HG03521 (cell line): Measurements from ENCODE around the gene FAM174C.
A peak's percentile ranks its signal among the peaks of the same experiment; 100 is the strongest.
"Not testable (repeated sequence)": the region's sequence is repeated elsewhere in the genome, so short reads cannot be mapped to it uniquely, and the experiment has no call there.

ENCODE experiments used
- ATAC-seq: cut with Tn5 transposase; IDR thresholded peaks from one replicate; pipeline ENCODE4 v1.9.1; 2021; ENCODE audit warnings: mild to moderate bottlenecking, moderate library complexity; ENCODE audit not compliant: unreplicated experiment

Gene FAM174C

DNA sequence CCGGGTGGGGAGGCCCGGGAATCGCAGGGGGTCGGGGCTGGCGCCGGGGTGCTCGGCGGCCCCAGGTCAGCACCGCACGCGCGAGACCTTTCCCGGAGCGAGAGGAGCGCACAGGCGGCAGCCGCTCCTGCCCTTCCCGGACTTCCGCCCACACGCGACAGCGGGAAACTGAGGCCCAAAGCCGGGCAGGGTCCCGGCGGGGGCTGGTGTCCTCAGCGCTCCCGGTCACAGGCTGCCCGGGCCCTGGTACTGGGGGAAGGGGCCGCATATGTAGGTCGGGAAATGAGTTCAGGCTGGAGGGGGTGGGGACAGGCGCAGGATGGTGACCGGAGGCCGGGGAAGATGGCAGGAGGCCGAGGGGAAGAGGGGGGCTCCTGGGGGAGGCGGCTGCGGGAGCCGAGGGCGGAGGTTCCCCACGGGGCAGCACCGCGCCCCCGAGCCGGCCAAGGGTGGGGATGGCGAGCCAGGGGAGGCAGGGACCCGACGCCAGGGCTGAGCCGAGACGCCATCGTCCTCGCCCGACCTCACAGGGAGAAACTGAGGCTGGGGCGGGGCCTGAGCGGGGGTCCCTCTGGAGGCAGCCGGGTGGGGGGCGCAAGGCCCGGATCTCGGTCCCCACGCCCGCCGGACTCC, 38.2 kb upstream of the FAM174C start:
- ATAC-seq = no peak

DNA sequence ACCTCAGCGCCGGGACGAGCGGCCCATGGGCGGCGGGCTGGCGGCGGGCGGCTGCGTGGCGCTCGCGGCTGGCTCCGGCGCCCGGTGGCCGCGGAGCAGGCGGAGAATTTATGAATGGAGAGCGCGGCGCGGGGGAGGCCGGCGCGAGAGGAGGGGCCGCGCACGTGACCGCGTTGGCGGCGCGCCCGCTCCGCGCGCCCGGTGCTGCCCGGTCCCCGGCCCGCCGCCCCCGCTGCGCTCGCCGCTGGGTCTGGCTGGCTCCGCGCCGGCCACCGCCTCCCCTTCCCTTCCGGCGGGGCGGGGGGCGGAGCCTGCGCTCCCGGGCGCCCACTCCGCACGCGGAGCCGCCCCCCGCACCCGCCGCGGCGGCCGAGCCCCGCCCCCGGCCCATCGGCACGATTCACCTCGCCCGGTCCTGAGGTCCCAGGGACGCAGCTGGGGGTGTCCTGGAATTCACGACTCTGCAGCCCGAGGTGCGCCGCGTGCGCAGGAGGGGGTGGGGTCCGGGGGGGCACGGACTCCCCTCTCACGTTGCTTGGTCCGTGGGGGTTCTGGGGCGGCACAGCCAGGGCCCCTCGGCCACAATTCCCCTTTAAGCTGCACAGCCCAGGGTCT, 37.5 kb upstream of the FAM174C start, which contains the start of gene CBARP:
Gene CBARP (minus strand): TSS at position 252 of the 615 bp plus-strand sequence. CDS start 1,905 bp downstream, outside the sequence.
- ATAC-seq = no peak

DNA sequence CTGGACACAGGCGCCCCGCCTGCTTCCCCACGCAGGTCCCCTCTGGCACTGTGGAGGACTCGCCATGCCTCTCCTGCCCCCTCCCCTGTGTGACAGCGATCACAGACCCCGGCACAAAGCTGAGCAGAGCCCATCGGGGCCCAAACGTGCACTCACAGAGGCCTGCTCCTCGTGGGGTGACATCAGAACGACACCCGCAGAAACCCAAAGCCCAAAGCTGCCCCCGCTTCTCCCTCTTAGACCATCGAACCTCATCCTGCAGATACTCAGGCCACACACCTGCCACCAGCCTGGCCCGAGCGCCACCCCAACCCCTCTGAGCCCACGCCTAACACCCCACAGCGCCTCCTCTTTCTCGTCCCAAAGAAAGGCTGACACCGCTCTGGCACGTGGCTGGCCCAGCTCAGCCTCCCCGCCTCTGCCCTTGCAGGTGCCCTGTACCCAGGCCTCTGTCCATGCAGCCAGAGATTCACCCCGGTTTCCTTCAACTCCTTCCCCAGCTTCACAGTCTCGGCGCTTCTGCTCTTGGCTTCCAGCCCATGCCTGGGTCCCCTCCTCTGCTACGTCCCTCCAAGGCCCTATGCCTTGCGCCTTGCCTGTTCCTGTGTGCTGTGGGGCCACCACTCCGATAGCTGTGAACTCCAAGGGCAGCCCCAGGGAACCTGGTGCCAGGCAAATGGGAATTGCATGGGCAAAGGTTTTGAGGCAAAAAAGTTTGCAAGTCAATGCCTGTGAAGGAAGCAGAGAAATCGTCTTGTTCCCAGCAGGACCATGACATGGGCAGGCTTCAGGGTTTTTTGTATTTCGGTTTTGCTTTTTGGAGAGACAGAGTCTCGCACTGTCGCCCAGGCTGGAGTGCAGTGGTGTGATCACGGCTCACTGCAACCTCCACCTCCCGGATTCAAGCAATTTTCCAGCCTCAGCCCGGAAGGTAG, 36.7 kb upstream of the FAM174C start:
- ATAC-seq = no peak

DNA sequence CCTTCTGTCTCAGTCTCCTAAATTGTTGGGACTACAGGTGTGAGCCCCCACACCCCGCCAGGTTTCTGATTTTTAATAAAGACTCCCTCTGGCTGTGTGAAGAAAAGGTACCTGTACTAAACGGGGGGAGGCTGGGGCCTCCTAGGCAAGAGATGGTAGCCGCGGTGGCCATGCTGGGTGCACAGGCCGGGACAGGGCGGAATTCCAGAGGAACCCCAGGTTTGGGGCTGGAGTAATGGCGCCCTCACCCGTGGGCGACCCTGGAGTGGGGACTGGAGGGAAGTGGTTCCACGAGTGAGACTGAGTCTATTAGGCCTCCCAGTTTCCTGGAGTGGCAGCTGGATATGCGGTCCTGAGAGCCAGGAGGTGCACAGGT, 35.9 kb upstream of the FAM174C start:
- ATAC-seq = no peak

DNA sequence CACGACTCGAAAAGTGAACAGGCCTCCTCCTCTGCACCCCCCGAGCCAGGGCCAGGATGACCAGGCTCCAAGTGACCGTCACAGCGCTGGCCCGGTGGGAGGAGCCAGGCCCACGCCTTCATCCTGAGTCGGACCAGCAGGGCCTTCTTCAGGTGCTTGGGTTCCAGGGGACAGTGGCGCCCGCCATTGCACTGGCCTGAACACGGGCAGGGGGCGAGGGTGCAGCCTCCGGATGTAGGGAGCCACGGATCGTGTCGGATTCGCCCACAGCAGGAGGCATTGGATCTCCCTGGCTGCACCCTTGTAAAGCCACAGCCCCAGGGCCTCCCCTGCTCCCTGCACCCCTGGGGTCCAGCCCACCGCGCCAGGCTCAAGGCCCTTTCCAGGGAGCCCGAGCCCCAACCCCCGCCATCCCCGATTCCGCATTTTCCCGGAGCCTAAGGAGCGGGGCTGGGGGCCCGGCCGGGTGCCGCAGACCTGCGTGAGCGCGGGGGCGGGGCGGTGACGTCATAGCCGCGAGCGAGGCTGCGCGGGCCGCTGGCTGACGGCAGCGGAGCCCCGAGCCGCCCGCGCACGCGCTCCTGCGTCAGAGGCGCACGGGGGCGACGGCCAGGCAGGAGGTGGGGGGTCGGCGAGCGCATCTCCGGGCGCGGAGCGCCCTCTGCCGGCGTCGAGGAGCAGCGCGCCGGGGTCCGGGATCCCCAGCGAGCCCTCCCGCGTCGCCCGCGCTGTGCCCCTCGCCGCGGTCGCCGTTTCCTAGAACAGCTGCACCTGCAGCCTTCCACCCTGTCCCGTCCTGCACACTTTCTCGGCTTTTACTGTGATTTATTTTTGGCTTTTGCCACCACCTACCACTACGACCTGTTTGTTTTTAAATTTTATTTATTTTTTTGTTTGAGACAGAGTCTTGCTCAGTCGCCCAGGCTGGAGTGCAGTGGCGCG, 35.3 kb upstream of the FAM174C start:
- peak; percentile 32 for ATAC-seq

DNA sequence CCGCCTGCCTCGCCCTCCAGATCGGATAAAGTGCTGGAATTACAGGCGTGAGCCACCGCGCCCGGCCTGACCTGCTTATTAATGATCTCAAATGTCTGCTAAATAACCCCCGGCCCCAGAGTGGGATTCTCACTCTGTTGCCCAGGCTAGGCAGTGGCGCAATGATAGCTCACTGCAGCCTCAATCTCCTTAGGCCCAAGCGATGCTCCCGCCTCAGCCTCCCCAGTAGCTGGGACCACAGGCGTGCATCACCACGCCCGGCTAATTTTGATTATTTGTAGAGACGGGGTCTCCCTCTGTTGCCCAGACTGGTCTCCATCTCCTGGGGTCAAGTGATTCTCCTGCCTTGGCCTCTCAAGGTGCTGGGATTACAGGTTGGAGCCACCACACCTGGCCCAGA, 34.4 kb upstream of the FAM174C start:
- no peak for ATAC-seq

DNA sequence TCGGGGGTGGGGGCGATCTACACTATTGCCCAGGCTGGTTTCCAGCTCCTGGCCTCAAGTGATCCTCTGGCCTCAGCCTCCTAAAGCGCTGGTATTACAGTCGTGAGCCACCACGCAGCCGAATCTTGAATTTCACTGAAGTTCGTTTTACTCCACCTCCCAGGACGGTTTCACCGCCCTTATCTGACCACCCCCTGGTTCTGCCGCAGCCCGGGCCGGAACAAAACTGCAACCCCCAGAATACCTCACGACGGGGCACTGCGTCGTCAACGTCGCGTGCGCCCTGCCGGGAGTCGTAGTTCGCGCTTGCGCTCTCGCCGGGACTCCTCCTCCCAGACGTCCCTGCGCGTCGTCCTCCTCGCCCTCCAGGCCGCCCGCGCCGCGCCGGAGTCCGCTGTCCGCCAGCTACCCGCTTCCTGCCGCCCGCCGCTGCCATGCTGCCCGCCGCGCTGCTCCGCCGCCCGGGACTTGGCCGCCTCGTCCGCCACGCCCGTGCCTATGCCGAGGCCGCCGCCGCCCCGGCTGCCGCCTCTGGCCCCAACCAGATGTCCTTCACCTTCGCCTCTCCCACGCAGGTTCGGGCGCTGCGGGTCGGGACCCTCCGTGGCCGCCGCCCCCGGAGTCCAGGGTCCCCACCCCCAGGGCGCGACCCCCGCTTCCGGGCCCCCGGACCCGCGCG, 33.8 kb upstream of the FAM174C start, which contains the start of gene ATP5F1D:
Gene ATP5F1D (plus strand): TSS at position 335 of the 679 bp plus-strand sequence. CDS start 100 bp downstream, at position 435.
- ATAC-seq = peak; percentile 57

DNA sequence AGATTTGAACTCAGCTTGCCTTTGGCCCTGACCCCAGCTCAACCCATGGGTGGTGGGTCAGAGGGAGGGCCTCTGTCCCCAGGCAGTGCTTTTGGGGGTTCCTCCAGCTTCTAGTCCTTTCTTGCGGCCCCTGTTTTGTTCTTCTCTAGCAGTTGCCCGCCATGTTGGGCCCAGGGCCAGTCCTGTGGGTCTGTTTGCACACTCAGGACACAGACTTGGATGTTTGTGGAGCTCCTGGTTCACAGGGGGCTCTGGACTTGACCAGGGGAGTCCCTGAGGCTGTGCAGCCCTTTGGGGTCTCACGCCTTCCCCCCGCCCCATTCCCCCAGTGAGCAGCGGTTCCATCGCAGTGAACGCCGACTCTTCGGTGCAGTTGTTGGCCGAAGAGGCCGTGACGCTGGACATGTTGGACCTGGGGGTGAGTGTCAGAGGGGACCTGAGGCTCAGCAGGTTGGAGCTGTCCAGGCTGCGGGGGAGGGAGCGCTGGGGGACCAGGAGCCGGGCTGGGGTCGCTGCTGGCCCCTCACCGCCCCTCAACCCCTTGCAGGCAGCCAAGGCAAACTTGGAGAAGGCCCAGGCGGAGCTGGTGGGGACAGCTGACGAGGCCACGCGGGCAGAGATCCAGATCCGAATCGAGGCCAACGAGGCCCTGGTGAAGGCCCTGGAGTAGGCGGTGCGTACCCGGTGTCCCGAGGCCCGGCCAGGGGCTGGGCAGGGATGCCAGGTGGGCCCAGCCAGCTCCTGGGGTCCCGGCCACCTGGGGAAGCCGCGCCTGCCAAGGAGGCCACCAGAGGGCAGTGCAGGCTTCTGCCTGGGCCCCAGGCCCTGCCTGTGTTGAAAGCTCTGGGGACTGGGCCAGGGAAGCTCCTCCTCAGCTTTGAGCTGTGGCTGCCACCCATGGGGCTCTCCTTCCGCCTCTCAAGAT, 31.3 kb upstream of the FAM174C start:
- no peak for ATAC-seq

DNA sequence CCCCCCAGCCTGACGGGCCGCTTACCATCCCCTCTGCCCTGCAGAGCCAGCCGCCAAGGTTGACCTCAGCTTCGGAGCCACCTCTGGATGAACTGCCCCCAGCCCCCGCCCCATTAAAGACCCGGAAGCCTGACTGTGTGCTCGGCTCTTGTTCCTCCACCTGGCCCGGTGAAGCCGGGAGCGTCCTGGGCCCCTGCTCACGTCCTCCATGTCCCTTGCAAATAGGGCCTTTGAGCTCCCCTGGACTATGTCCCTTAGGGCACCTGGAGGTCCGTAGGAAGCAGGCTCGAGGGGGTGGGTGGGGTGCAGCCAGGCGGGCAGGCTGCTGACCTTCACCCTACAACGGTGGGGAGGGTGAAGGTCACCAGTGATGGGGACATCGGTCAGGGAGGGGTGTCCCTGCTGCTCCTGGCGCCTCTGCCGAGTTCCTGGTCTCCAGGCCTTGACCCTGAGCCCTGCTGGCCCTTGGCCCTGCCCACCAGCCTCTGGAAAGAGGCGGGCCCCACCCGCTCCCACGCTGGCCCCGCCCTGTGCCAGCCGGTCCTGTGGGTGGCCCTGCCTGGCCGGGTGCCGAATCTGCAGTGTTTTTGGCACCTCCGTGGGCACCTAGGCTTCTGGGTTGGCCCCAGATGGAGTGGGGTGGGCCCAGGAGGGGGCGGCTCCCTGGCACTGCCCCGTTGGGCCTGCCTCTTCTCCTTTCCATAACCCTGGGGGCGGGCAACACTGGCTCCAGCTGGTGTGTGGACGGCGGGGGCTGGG, 30.5 kb upstream of the FAM174C start:
- ATAC-seq = no peak

DNA sequence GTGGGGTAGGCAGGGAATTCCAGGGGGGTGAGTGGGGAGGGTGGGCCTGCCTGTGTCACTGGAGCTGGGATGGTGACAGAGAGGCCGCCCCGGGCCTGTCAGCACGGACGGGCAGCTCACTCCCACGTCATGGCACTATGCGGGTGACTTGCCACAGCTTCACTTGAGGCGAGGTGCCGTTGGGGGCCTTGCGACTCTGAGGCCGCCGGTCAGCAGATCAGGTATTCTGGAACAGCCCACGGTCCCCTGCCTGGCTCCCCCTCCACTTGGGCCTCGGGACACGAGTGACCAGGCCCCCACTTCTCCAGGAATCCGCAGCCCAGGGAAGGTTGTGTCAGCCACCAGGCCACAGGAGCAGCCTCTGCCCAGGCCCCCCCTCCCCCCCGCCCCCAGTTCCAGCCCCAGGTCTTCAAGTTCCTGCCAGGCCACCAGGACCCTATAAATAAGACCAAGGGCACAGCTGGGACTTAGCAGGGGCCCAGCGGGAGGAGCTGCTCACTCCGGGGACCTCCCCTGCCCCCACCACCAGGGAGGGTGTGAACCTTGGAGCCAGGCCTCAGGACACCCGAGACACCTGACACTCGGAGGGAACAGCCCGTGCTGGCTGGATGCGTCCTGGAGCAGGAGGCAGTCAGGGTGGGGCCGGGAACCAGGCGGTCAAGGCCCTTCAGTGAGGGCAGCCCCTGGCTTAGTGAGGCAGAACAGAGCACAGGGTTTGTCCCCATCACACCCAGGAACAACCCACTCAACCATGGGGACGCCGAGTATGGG, 29.7 kb upstream of the FAM174C start:
- no peak for ATAC-seq

DNA sequence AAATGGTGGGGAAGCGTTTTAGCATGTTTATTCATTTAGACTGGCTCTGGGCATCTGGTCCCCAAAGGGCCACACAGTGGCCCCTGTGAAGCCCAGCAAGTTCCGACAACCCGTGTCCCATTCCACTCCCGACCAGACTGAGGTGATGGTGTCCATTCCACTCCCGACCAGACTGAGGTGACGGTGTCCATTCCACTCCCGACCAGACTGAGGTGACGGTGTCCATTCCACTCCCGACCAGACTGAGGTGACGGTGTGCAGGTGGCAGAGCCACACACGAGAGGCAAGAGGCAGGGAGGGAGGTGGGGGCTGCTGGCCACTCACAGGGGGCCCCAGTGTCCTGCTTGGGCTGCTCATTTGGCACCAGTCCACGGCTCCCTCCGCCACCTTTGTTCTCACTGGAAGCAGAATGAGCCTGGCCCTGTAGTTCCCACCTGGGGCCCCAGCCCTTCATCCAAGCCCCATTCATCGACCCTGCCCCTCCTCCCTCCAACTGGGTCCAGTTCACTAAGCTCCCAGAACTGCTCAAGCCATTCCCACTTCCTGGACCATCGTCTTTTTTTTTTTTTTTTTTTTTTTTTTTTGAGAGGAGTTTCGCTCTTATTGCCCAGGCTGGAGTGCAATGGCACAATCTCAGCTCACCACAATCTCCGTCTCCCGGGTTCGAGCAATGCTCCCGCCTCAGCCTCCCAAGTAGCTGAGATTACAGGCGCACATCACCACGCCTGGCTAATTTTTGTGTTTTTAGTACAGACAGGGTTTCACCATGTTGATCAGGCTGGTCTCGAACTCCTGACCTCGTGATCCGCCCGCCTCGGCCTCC, 28.9 kb upstream of the FAM174C start:
- not testable (repeated sequence) for ATAC-seq

DNA sequence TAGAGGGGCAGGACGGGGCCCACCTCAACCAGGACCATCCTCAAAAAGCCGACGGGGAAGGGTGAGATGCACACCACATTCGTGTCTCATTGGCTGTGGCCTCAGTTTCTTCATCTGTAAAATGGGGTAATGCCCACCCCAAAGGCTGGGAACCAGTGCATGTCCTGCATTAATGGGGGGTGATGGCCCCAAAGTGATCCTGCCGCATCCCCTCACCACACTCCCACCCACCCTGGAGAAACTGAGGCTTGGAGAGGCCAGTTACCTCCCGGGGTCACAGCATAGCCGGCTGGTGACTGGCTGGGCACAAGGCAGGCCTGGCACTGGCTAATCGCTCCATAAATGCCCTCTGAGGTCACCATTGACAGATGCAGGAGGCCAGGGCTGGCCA, 27.6 kb upstream of the FAM174C start:
- no peak for ATAC-seq

DNA sequence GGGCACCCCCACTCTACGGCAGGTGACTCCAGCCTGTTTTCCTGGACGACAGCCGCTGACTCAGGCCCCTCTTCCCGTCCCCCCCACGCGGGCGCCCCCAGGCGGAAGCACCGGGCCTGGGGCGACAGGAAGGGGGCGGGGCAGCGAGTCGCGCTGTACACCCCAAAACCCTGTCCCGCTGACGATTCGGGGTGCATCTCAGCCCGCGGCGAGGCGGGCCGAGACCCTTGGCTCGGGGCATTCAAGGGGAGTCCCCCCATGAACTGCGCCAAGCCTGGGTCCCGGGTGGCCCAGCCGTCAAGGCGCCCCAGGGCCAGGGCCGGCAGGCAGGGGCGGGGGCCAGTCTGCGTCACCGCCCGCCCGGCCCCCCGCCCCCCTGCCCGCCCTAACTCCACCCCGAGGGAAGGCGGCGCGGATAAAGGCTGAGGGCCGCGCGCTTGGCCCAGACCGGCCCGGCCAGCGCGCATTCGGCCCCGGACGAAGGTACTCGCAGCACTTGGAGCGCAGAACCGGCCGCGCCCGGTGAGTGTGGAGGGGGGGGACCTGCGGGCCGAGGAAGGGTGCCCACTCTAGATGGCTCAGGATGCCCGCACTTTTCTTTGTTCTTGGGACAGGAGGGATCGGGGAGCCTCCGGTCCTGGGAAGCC, 27.1 kb upstream of the FAM174C start, which contains the start of gene MIDN:
Gene MIDN (plus strand): TSS at position 445 of the 647 bp plus-strand sequence. CDS start 1,714 bp downstream, outside the sequence.
- ATAC-seq = peak; percentile 10

DNA sequence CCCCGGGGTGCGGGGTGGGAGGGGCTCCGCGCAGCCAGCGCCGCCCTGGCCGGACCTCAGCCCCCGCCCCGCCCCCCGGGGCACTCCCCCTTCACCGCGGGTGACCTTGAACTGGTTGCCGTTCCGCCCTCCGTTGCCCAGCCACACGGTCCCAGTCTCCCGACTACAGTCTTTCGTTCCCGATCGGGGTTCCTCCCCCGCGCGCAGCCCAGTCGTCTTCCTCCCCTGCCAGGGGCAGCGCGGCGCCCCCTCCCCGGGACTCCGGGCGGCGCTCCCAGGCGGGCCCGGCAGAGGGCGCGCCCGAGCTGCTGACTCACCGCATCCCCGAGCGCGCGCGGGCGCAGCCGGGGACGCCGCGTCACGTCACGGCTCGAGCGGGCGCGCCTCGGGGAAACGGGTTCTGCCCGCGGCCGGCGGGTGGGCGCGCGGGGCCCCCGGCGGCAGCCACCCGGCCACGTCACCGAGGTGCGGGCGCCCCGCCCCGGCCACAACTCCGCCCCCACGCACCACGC, 26.5 kb upstream of the FAM174C start:
- peak; percentile 31 for ATAC-seq

DNA sequence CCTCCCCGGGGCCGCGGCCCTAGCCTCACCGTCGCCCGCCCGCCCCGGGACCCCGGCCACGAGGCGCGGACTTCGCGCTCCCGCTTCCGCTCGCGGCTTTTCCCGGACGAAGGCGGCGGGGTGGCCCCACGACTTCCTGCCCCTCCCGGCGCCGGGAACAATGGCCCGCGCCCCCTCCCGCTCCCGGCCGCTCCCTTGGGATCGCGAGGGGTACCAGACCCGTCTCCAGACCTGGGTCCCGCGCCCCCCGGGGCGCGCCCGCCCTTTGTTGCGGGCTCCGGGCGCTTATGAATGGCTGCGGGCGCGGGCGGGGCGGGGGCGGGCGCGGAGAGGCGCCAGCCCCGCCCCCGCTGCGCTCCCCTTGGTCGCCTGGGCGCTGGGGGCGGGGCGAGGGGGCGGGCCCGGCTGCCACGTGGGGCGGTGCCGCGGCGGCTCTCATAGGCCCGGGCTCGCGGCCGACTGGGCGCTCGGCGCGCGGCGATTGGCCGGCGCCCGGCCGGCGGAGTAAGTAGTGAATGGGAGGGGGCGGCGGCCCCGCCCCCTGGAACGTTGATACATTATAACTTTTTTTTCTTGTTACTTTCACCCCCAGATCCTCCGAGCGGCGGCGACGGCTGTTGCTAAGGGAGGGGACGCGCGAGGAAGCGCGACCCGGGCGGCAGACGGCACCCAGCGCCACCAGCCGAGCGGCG, 25.9 kb upstream of the FAM174C start:
- ATAC-seq = peak; percentile 42
